Hematopoietic multipotent progenitor cell treated with erythropoietin and hydrocortisone succinate and interleukin-3 and kit ligand, for 8 days (in vitro differentiated cells): ENCODE measurements around the gene UPK3B.
"Not testable (repeated sequence)": the region's sequence is repeated elsewhere in the genome, so short reads cannot be mapped to it uniquely, and the experiment has no call there.

Experiments used
- DNase-seq: peaks from one replicate; pipeline ENCODE4 v3.0.0-alpha.2; 2015

Gene UPK3B

DNA sequence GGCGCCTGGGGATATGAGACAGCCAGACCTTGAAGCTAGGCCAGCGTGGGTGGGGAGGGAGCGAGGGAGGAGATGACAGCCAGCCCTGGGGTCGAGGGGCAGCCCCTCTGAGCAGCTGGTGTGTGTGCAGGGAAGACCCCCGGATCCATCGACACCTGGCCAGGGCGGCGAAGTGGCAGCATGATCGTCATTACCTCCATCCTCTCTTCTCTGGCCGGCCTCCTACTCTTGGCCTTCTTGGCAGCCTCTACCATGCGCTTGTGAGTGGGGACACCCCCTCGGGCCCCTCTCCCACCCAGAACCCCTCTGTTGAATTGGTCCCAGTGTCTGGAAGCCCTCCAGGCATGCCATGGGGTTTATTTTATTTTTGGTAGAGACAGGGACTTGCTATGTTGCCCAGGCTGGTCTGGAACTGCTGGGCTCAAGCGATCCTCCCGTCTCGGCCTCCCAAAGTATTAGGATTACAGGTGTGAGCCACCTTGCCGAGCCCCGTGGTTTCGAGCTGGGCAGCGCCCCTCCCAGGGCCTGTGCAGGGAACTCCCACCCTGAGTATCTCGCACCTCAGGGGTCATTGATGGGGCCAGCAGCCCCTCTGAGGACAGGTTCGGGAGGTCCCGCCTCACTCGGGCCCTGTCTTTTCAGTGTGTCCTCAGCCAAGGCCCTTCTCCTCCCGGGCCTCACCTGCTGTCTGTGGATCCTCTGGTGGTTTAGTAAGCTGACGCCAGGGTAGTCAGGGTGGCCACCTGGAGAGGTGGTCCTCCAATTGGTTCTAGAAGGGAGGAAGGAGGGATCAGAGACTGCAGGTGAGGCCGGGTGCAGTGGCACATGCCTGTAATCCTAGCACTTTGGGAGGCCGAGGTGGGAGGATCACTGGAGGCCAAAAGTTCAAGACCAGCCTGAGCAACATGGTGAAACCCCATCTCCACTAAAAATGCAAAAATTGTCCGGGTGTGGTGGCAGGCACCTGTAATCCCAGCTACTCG is 3.8 kb downstream of the UPK3B start:
- no peak for DNase-seq

GRCh38 chr7:76514926-76515771 is 4.8 kb downstream of the UPK3B start:
- DNase-seq = no peak

- no peak for DNase-seq
These were observed 5.7 kb downstream of the UPK3B start for GRCh38 chr7:76515999-76516443.

GRCh38 chr7:76516932-76517331 is 6.6 kb downstream of the UPK3B start:
- DNase-seq = not testable (repeated sequence)

DNA sequence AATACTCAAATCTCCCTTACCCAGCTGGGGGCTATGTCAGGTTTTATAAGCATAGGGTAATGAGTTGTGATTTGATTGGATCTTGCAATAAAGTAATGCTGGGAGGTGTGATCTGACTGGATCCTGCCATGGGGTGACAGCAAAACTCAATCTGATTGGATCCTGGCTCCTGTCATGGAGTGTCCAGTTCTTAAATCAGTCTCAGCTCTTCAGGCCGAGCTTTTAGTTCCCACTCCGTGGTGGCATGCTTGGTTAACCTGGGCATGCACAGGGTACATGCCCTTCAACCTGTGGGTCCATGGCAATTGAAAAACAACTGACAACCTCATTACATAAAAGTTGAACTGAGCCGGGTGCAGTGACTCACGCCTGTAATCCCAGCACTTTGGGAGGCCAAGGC is 15.8 kb downstream of the UPK3B start:
- not testable (repeated sequence) for DNase-seq

GRCh38 chr7:76531643-76532042 is 21.3 kb downstream of the UPK3B start:
- DNase-seq = not testable (repeated sequence)

GRCh38 chr7:76543197-76543596 is 32.8 kb downstream of the UPK3B start, which contains the start of gene SPDYE16:
Gene SPDYE16, minus strand, starts transcription at chr7:76543297. Its CDS starts 1,838 bp downstream, at chr7:76541459.
- not testable (repeated sequence) for DNase-seq

DNA sequence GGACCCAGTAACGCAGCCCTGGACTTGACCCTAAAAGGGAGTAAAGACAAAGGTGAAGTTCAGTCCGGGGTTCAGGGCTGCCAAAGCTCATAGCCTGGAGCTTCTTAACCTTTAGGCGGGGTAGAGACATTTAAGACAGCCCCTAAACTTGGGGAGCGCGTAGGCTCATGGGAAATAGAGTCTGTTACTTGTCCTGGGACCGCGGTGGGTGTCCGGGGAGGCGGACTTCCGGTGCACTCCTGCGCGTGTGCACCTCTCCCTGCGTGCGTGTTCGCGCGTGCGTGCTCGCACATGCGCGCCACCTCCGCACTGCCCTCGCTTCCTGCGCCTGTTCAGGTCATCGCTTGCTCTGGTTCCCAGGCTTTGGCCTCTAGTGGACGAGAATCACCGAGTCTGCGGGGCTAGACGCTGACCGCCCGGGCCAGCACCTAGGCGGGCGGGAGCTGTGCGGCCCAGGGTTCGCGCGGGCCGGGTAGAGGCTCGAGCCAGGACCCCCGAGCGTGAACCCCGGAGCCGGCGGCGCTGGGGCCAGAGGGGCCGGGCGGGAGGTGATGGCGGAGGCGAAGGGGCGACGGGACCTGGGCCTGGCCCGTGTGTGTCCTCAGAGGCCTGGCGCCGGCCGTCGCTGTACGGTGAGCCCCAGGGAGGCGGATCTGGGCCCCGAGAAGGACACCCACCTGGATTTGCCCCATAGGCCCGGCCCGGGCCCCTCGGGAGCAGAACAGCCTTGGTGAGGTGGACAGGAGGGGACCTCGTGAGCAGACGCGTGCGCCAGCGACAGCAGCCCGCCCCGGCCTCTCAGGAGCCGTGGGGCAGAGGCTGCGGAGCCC is 38.9 kb downstream of the UPK3B start:
- DNase-seq = peak; percentile 98

DNA sequence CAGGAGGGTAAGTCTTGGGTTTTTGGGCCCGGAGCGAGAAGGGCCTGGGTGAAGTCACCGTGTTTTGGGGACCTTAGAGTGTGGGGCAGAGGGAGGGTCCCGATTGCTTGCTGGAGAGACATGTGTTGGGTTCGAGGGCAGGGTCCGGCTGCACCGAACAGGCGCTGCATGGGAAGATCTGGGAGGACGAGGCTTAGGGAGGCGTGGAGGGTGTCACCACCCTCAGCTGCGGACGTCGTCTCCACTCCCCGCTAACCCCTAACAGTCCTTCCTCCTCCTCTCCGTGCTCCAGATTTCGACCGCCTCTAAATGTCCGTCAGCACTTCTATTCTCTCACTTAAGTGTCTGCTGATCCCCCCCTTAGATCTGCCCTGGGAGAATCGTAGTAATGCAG is 39.5 kb downstream of the UPK3B start:
- DNase-seq = not testable (repeated sequence)

DNA sequence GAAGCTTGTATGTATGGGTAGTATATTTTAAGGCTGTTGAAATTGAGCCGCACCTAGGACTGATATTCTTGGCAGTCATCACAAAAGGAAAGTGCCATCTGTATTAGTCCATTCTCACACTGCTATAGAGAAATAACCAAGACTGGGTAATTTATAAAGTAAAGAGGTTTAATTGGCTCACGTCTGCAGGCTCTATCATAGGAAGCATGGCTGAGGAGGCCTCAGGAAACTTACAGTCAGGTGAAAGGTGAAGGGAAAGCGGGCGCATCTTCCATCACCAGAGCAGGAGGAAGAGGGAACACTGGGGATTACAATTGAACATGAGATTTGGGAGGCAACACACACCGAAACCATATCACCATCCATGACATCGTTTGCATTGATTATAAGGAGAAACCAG is 41.6 kb downstream of the UPK3B start:
- not testable (repeated sequence) for DNase-seq

DNA sequence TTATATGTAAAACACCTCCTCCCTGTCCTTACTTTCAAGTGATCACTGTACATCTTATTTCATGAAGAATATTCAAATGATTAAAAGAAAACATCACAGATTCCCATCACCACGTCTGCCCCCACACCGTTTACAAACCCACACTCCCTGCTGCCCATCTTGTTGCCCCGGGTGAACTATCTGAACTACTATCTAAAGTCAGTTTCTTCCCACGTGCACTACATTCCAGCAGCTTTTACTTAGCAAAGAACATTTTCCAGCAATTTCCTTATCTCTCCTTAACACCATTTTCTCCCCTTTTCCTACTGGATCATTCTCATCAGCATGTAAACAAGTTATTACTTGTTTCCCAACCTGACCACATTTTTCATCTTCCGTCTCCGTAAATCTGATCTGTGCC is 49.3 kb downstream of the UPK3B start:
- DNase-seq = not testable (repeated sequence)

GRCh38 chr7:76560157-76560556 is 49.8 kb downstream of the UPK3B start:
- not testable (repeated sequence) for DNase-seq

DNA sequence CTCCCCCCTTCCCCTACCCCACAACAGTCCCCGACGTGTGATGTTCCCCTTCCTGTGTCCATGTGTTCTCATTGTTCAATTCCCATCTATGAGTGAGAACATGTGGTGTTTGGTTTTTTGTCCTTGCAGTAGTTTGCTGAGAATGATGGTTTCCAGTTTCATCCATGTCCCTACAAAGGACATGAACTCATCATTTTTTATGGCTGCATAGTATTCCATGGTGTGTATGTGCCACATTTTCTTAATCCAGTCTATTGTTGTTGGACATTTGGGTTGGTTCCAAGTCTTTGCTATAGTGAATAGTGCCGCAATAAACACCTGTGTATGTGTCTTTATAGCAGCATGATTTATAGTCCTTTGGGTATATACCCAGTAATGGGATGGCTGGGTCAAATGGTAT is 51.0 kb downstream of the UPK3B start:
- not testable (repeated sequence) for DNase-seq

- DNase-seq = not testable (repeated sequence)
These were observed 54.6 kb downstream of the UPK3B start for GRCh38 chr7:76565001-76565400.
